Activated T-cell treated with anti-CD3 and anti-CD28 coated beads for 4 hours (primary cell): ENCODE results near the gene TACR2.
"Not testable (repeated sequence)": the region's sequence is repeated elsewhere in the genome, so short reads cannot be mapped to it uniquely, and the experiment has no call there.

Source experiments
- DNase-seq: peaks from one replicate; pipeline ENCODE4 v3.0.0-alpha.2; 2020

TACR2 gene

DNA sequence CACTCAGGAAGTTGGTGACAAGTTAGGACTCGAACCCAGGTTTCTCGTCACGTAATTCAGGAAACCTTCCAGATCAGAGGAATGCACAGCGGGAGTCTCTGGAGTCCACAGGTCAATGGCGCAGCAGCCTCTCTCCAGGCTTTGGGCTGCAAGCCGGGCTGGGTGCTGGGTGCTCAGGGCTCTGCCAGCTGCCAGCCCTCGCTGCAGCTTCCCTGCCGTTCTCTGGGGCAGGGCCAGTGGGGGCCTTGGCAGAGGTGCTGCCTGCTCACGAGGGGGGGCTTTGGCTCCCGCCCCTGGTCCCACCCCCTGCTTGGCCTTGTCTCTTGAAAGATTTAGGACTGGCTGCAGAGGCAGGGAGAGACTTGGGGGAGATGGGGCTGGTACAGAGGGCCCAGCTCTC is at the start of gene TACR2:
TSS of gene TACR2 (minus strand) at position 224 of the 400 bp plus-strand sequence. CDS start 595 bp downstream, outside the sequence.
- DNase-seq, result no peak

GRCh38 chr10:69466158-69466490 is 49.4 kb upstream of the TACR2 start:
- no peak for DNase-seq

GRCh38 chr10:69465457-69466157 is 48.9 kb upstream of the TACR2 start:
- DNase-seq, result no peak

DNA sequence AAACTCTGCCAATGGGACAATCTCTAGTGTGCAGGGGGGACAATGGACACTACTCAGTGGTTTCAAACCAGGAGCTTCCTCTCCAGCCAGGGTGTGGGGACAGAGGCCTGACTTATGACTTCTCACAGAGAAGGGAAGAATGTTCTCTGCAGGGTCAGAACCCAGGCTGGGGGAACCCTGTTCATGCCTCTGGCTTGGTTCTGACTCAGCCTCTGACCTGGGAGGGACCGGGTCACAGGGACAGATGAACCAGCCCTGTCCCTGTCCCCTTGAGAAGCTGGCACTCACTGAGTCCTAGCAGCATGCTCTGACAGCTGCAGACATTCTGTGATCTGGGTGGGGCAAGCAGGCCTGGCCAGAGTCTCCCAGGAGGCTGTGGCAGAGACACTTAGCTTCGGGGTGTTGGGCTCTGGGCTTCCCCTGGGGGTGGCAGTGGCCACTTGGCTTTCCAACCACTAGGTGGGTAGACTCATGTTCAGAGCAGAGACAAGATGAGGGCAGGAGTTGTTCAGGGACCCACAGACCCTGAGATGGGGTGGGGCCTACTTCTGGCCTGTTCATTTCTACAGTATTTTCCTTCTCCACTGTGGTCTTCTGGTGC is 48.2 kb upstream of the TACR2 start:
- no peak for DNase-seq

GRCh38 chr10:69464401-69464800 is 47.7 kb upstream of the TACR2 start:
- no peak for DNase-seq

DNA sequence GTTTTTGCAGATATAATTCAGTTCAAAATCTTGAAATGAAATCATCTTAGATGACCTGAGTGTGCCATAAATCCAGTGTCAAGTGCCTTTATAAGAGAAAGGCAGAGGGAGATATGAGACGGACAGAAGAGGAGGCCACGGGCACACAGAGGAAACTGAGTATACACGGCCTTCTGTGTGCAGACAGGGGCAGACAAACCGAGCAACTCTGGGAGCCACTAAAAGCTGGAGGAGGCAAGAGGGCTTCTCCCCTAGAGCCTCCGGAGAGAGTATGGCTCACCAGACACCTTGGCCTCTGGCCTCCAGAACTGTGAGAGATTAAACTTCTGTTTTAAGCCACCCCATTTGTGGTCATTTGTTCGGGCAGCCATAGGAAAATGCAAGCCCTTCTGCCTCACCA is 47.2 kb upstream of the TACR2 start:
- no peak for DNase-seq

DNA sequence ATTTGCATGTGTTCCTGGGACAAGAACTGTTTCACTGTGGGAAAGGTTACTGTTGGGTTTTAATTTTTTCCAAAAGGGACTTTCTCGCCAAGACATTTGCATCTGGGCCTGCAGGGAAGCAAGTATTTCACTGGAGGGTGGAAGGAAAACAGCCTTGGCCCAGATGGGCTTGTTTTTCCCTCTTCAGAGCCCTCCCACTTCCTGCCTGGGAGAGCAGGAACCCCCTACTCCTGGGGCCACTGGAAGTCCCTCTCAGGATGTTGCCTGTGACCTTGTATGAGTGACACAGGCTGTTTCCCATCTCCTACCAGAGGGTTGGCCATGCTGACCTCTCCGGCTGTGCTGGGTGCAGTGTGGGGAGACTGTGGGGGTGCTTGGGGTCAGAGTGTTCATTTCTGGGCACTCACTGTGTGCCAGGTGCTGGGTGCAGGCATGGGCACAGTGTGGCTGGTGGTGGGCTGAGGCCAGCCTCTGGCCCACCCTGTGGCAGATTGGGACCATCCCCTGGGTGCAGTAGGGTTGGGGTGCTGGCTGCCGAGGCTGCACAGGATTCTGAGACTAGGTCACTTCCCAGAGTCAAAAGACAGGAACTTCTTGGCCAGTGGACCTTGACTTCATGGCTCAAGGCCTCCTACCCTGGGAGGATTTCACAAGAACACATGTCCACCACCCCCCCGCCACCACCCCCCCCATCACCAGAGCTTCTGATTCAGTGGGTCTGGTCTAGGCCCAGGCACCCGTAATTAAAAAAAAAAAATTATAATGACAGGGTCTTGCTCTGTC is 44.7 kb upstream of the TACR2 start:
- no peak for DNase-seq

DNA sequence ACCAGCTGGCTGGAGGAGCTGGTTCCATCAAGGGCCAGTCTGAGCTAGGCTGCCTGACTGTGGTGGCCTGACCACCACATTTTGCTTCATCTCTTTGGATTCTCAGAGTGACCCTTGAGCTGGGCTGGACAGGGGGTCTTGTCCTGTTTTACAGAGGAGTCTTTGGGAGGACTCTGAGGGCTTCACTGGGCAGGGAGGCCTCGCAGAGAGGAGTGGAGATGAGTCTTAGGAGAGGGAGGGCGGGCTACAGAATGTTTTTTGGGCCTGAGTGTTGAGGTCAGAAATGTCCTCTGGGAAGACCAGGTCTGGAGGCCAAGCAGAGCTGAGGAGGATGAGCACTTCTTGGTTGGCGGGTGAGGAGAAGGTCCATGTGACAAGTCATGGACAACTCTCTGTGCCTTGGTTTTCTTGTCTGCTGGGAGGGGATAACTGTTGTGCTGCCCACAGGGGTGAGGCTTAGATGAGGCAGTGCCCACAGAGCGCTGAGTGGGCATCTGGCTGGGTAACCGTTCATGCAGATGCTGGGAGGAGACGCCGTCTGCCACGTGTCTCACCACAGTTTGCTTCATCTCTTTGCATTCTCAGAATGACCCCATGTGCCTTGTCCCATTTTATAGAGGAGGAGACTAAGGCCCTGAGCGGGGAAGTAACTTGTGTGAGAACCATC is 44.0 kb upstream of the TACR2 start:
- no peak for DNase-seq

DNA sequence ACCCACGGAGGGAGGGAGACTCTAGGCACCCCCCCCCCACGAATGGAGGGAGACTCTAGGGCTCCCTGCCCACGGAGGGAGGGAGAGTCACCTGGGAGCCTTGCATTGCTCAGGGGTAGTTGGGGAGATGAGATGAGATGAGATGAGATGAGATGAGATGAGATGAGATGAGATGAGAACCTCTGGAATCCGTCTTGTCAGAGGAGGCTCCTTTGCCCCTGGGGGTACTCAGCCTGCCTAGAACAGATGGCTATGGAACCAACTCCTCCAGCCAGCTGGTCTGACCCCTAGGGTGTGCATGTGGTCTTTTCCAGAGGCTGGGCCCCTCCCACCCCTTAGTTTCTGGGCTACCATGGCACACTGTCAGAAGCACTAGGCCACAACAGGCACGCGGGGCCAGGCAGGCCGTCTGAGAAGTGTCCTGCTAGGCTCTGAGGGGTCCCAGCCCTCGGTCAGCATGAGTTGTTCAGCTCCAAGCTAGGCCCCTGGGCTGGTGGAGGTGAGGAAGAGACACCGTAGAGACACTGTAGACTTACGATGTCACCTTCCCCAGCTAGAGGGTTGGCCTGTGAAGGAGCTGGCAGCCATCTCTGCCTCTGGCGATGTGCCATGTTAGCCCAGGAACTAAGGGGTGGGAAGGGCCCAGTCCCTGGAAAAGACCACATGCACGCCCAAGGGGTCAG is 43.3 kb upstream of the TACR2 start:
- no peak for DNase-seq

- no peak for DNase-seq
Observed at GRCh38 chr10:69459101-69459790, 42.5 kb upstream of the TACR2 start.

DNA sequence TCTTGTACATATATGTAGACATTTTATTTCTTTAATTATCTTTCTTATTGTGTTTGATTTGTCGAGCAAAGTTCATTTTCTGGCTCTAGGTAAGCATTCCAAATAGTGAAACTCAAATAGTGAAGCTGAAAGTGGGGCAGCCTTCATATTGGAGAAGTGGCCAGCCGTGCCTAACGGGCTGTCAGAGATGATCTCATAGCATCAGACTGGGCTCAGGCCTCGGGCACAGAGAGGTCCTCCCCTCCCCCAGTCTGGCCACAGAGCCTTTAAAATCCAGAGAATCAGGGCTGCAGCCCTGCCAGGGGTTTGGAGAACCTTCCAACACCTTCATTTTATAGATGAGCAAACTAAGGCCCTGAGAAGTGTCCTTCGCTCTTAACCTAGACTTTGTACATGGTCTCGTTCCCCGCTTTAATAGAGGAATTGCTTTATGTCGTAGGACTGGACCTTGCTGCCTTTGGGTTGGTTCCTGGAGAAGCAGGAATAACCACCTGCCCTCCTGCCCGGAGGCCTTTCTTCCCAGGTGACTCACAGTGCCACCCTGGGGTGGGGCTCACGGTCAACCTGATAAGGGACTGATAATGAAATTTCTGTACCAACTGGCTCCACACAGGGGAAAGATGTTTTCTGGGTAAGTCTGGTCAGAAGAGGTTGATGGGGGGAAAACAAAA is 41.8 kb upstream of the TACR2 start:
- DNase-seq, result no peak

DNA sequence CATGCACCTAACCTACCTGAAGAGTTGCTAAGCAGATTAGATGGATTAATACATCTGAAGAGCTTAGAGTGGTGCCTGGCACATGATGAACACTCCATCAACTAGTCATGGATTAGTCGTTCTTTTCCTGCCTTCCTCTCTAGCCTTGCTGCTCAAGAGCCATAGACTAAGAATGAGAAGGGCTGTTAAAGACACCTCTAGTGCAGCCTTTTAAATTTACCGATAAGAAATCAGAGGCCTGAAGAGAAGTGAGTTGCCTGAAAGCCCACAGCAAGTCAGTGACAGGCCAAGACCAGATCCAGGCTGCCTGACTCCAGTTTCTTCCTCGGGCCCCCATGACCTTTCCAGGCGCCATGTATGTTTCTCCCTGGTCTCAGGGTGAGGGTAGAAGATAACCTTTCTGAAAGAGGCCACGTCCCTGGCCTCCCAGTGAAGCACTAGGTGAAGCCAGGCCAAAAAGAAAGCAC is 41.1 kb upstream of the TACR2 start:
- no peak for DNase-seq

GRCh38 chr10:69456880-69457693 is 40.4 kb upstream of the TACR2 start:
- no peak for DNase-seq

DNA sequence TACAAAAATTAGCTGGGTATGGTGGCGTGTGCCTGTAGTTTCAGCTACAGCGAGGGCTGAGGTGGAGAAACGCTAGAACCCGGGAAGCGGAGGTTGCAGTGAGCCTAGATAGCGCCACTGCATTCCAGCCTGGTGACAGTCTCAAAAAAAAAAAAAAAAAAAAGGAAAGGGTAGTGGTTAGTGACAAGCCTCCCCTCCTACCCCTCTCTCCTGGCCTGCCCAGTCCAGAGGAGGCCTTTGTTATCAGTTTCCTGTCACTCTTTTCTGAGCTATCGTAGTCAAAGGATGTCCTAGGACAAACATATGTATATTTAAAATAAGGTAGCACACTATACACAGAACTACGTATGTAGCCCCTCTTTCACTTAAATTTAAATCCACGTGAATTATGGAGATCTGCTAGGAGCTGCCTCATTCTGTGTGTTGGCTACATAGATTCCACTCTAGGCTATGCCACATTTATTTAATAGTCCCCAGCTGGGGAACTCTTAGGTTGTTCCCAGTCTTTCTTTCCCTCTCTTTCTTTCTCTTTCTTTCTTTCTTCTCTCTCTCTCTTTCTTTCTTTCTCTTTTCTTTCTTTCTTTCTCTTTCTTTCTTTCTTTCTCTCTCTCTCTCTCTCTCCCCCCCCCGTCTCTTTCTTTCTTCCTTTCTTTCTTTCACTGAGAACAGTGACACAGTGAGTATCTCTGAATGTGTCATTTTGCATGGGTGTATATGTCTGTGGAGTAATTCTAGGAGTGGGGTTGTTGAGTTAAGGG is 38.5 kb upstream of the TACR2 start:
- no peak for DNase-seq

DNA sequence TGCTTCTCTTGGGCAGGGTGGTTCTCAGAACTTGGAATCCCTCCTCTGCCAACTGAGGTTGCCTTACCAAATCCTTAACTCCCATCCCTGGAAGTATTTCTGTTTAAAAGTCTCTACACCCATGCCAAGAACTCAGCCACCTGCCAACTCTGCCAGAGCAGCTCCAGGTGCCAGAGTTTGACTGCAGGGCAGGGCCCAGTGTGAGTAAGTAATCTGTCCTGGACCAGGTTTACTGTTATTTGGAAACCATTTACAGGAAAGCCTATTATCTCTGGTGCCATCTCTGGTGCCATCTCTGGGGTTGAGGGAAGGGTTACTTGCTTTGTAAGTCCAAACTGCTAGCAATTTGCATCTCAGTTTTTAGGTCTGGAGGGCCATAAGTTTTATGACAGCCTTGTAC is 37.1 kb upstream of the TACR2 start:
- no peak for DNase-seq

- DNase-seq, result no peak
Observed at GRCh38 chr10:69452676-69453415, 36.1 kb upstream of the TACR2 start.

GRCh38 chr10:69451784-69452251 is 35.1 kb upstream of the TACR2 start:
- no peak for DNase-seq

DNA sequence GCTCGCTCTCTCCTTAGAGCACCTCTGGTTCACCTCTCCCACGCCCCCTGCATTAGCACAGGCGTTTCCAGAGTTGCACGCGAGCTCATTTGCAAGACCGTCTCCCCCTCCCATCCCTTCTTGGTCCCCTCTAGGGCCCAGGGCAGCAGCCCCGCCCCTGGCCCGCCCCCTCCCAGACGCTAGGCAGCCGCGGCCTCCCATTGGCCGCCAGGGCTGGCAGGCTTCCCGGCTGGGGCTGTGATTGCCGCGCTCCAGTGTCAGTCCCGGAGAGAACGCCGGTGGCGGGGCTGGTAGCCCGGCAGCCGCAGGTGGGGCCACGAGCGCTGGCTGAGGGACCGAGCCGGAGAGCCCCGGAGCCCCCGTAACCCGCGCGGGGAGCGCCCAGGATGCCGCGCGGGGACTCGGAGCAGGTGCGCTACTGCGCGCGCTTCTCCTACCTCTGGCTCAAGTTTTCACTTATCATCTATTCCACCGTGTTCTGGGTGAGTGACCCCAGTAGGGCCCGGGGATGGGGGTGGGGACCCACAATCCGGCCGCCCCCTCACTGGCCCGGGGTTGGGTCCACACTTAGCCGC is 34.6 kb upstream of the TACR2 start, which contains the start of gene TSPAN15:
TSS of gene TSPAN15 (plus strand) at position 257 of the 575 bp plus-strand sequence. CDS start at position 387, 130 bp downstream.
- DNase-seq, result peak; percentile 53

GRCh38 chr10:69450395-69450794 is 33.7 kb upstream of the TACR2 start:
- DNase-seq, result not testable (repeated sequence)
